HUDEP-2 (cell line): Measurements from ENCODE around the gene SMIM15.
"Not testable (repeated sequence)": the region's sequence is repeated elsewhere in the genome, so short reads cannot be mapped to it uniquely, and the experiment has no call there.

Source experiments
- DNase-seq, 76 experiments: peaks; one replicate each; lab custom pipeline; 2025; ENCODE audit not compliant: unreplicated experiment in 76 of 76; lab: John Stamatoyannopoulos, UW

Gene SMIM15

GRCh38 chr5:61162010-61162831 lies at the start of gene SMIM15:
TSS of gene SMIM15 (minus strand) at chr5:61162468. CDS start at chr5:61160171, 2,297 bp downstream.
- DNase-seq: peak in 74 of 76 experiments; percentile 15 to 91 (median 66)

GRCh38 chr5:61207884-61208283 lies 45.6 kb upstream of the SMIM15 start:
- DNase-seq: no peak

GRCh38 chr5:61205013-61205412 lies 42.7 kb upstream of the SMIM15 start:
- no peak for DNase-seq

- DNase-seq: no peak
Measured at GRCh38 chr5:61202213-61202612, 39.9 kb upstream of the SMIM15 start.

GRCh38 chr5:61200582-61201155 lies 38.4 kb upstream of the SMIM15 start:
- no peak for DNase-seq

- DNase-seq: no peak
Measured at GRCh38 chr5:61198606-61199005, 36.3 kb upstream of the SMIM15 start.

- DNase-seq: not testable (repeated sequence)
Measured at GRCh38 chr5:61187826-61188225, 25.6 kb upstream of the SMIM15 start.

GRCh38 chr5:61187352-61187751 lies 25.1 kb upstream of the SMIM15 start:
- DNase-seq: not testable (repeated sequence)

GRCh38 chr5:61186634-61187033 lies 24.4 kb upstream of the SMIM15 start:
- no peak for DNase-seq

- no peak for DNase-seq
Measured at GRCh38 chr5:61184708-61185107, 22.4 kb upstream of the SMIM15 start.

GRCh38 chr5:61183538-61183937 lies 21.3 kb upstream of the SMIM15 start:
- no peak for DNase-seq

- no peak for DNase-seq
Measured at GRCh38 chr5:61182449-61182848, 20.2 kb upstream of the SMIM15 start.

GRCh38 chr5:61180886-61181285 lies 18.6 kb upstream of the SMIM15 start:
- DNase-seq: no peak

- no peak for DNase-seq
Measured at GRCh38 chr5:61178702-61179101, 16.4 kb upstream of the SMIM15 start.

GRCh38 chr5:61177716-61178115 lies 15.4 kb upstream of the SMIM15 start:
- DNase-seq: no peak

- no peak for DNase-seq
Measured at GRCh38 chr5:61177070-61177469, 14.8 kb upstream of the SMIM15 start.

GRCh38 chr5:61176631-61177030 lies 14.4 kb upstream of the SMIM15 start:
- DNase-seq: no peak

GRCh38 chr5:61171479-61171878 lies 9.2 kb upstream of the SMIM15 start:
- DNase-seq: no peak

GRCh38 chr5:61168951-61169350 lies 6.7 kb upstream of the SMIM15 start:
- DNase-seq: no peak

- DNase-seq: peak in 5 of 76 experiments; percentile 0 to 27 (median 7)
Measured at GRCh38 chr5:61167382-61167781, 5.1 kb upstream of the SMIM15 start.

- no peak for DNase-seq
Measured at GRCh38 chr5:61163905-61164304, 1.6 kb upstream of the SMIM15 start.
